Duodenal mucosa (tissue), 2 donors: ENCODE results near the gene C5orf63.
"Not testable (repeated sequence)": the region's sequence is repeated elsewhere in the genome, so short reads cannot be mapped to it uniquely, and the experiment has no call there.

ENCODE experiments used
- H3K27ac ChIP-seq: one replicate; pipeline ENCODE4 v1.7.0; 2013; ENCODE audit warnings: low read depth, low read length
- H3K27me3 ChIP-seq, 2 donors: one replicate each; pipeline ENCODE4 v1.7.0; 2013; ENCODE audit warnings: low read length in 2 of 2, control low read depth in 1 of 2; ENCODE audit not compliant: insufficient read depth in 2 of 2, control insufficient read depth in 1 of 2
- H3K36me3 ChIP-seq, 2 donors: one replicate each; pipeline ENCODE4 v1.7.0; 2013; ENCODE audit warnings: low read length in 2 of 2, control low read depth in 1 of 2; ENCODE audit not compliant: insufficient read depth in 2 of 2, control insufficient read depth in 1 of 2
- H3K4me1 ChIP-seq, 2 donors: one replicate each; pipeline ENCODE4 v1.7.0; 2013; ENCODE audit warnings: low read length in 2 of 2, control low read depth in 1 of 2; ENCODE audit not compliant: insufficient read depth in 2 of 2, control insufficient read depth in 1 of 2
- H3K4me3 ChIP-seq, 2 donors: one replicate each; pipeline ENCODE4 v1.7.0; 2013; ENCODE audit warnings: low read length in 2 of 2, low read depth in 1 of 2
- H3K9ac ChIP-seq, 2 donors: one replicate each; pipeline ENCODE4 v1.7.0; 2013; ENCODE audit warnings: low read length in 2 of 2, low read depth in 1 of 2
- H3K9me3 ChIP-seq, 2 donors: one replicate each; pipeline ENCODE4 v1.7.0; 2013; ENCODE audit warnings: low read length in 2 of 2, control low read depth in 1 of 2; ENCODE audit not compliant: control insufficient read depth in 1 of 2

The C5orf63 gene

DNA sequence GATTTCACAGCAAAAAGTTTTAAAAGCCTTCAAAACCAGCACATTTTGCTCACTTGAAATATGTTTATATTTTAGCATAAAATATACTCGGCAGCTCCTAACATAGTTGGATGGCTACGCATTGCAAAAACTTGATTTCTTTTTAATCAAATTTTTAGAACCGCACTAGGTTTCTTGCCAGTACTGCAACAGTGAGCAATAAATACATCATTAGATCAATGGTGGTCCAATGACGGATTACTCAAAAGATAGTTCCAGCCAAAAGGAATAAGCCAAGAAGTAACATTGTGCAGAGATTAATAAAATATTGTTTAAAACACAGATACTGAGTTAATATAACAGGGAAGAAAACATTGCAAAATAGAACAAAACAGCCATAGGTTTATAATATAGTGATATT, 48.5 kb downstream of the C5orf63 start:
- no peak overlapping the region for H3K27ac ChIP-seq
- H3K4me1 ChIP-seq: peaks cover 10 to 14% of the 10 kb centered on the region in 2 donors
- H3K27me3 ChIP-seq: no peaks in the 10 kb centered on the region
- no peaks in the 10 kb centered on the region for H3K9me3 ChIP-seq
- no peak overlapping the region for H3K4me3 ChIP-seq
- H3K36me3 ChIP-seq: no peaks in the 10 kb centered on the region
- no peak overlapping the region for H3K9ac ChIP-seq

DNA sequence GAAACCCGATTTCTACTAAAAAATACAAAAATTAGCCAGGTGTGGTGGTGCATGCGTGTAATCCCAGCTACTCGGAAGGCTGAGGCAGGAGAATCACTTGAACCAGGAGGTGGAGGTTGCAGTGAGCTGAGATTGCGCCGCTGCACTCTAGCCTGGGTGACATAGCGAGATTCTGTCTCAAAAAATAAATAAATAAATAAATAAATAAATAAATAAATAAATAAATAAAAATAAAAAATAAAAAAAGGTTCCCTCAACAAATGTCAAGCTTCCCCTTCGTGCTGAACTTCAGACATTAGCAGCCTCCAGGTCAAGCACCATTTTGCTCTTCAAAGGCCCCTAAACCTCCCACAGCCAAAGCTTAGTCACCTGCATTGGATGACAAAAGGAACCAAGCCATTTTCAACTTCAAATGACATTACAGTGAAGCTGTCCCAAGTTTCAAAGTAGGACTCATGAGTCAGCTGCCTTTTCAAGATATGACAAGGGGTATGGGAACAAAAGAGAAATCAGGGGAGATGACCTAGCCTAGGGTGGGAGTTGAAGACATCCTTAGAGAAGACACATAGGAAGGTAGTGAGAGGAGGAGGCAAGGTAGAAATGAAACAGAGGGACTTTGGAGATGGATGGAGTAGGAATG, 49.6 kb downstream of the C5orf63 start:
- not testable (repeated sequence) for H3K9me3 ChIP-seq, H3K4me3 ChIP-seq, H3K27me3 ChIP-seq, H3K9ac ChIP-seq, H3K36me3 ChIP-seq, H3K27ac ChIP-seq
- peaks cover 4 to 10% of the 10 kb centered on the region in 2 donors for H3K4me1 ChIP-seq

DNA sequence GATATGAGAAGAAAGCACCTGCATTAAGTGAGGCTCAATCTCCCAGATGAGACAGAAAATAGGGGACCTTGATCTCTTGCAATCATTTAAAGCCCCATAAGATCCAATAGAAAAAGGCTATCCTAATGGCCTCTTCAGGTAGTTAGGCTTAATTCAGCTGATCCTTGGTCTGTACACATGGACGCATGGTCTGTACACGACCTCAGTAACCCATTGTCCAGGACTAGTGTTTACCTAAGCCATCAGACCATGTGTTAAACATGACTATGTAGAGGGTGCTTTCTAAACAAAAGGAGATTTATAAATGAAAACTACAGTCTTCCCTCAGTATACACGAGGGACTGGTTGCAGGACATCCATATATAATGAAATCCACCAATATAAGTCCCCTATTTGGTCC, 50.5 kb downstream of the C5orf63 start:
- H3K4me1 ChIP-seq: peaks cover 0 to 3% of the 10 kb centered on the region in 2 donors
- H3K4me3 ChIP-seq: no peak overlapping the region
- H3K27ac ChIP-seq: no peak overlapping the region
- no peak overlapping the region for H3K9ac ChIP-seq
- no peaks in the 10 kb centered on the region for H3K27me3 ChIP-seq
- no peaks in the 10 kb centered on the region for H3K36me3 ChIP-seq
- H3K9me3 ChIP-seq: no peaks in the 10 kb centered on the region

DNA sequence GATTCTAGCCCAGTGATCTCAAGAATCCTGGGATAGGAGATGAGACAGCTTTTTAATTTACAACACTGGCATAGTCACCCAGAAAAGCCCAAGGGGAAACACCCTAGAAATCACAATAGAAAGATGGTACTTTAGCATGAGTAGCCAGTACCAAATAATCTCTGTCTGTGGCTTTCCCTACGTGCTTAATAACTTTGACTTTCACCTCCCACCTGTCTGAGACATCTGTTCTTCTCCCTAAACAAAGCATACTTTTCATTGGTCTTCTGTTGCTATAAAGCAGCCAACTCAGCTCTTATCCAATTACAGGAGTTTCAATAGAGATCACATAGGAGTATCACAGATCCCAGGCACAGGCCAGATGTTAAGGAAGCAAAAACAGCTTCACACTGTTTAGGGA, 53.4 kb downstream of the C5orf63 start:
- no peak overlapping the region for H3K9ac ChIP-seq
- H3K9me3 ChIP-seq: no peaks in the 10 kb centered on the region
- H3K27me3 ChIP-seq: no peaks in the 10 kb centered on the region
- H3K4me3 ChIP-seq: no peak overlapping the region
- no peaks in the 10 kb centered on the region for H3K36me3 ChIP-seq
- H3K4me1 ChIP-seq: no peaks in the 10 kb centered on the region
- no peak overlapping the region for H3K27ac ChIP-seq

DNA sequence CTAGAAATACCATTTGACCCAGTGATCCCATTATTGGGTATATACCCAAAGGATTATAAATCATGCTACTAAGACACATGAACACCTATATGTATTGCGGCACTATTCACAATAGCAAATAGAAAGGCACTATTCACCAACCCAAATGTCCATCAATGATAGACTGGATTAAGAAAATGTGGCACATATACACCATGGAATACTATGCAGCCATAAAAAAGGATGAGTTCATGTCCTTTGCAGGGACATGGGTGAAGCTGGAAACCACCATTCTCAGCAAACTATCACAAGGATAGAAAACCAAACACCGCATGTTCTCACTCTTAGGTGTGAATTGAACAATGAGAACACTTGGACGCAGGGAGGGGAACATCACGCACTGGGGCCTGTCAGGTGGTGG, 56.6 kb downstream of the C5orf63 start:
- not testable (repeated sequence) for H3K27ac ChIP-seq, H3K27me3 ChIP-seq, H3K9me3 ChIP-seq, H3K4me3 ChIP-seq, H3K4me1 ChIP-seq, H3K9ac ChIP-seq, H3K36me3 ChIP-seq

DNA sequence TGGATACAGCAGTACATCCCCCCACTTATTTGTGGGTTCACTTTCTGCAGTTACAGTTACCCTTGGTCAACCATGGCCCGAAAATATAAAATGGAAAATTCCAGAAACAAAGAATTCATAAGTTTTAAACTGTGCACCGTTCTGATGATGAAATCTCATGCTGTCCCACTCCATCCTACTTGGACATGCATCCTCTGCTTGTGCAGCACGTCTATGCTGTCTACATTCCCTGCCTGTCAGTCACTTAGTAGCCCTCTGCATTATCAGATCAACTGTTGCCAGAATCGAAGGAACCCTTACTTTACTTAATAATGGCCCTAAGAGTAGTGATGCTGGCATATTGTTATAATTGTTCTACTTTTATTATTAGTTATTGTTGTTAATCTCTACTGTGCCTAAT, 57.6 kb downstream of the C5orf63 start:
- Histone ChIP-seq H3K4me3 (no peak overlapping the region), H3K27ac (no peak overlapping the region), H3K4me1 (no peaks in the 10 kb centered on the region), H3K27me3 (no peaks in the 10 kb centered on the region), H3K36me3 (no peaks in the 10 kb centered on the region), H3K9ac (no peak overlapping the region), H3K9me3 (no peaks in the 10 kb centered on the region)

DNA sequence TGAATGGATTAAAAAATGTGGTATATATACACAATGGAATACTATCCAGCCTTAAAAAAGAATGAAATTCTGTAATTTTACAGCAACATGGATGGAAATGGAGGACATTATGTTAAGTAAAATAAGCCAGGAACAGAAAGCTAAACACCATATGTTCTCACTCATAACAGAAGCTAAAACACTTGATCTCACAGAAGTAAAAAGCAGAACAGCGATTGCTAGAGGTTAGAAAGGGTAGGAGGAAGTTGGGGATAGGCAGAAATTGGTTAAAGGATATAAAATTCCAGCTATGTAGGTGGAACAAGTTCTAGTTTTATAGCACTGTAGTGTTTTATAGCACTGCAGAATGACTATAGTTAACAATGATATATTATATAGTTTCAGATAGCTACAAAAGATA, 58.7 kb downstream of the C5orf63 start:
- H3K27ac ChIP-seq: no peak overlapping the region
- H3K9me3 ChIP-seq: no peaks in the 10 kb centered on the region
- H3K27me3 ChIP-seq: no peaks in the 10 kb centered on the region
- no peaks in the 10 kb centered on the region for H3K36me3 ChIP-seq
- H3K4me1 ChIP-seq: peaks cover 0 to 4% of the 10 kb centered on the region in 2 donors
- H3K4me3 ChIP-seq: no peak overlapping the region
- no peak overlapping the region for H3K9ac ChIP-seq

DNA sequence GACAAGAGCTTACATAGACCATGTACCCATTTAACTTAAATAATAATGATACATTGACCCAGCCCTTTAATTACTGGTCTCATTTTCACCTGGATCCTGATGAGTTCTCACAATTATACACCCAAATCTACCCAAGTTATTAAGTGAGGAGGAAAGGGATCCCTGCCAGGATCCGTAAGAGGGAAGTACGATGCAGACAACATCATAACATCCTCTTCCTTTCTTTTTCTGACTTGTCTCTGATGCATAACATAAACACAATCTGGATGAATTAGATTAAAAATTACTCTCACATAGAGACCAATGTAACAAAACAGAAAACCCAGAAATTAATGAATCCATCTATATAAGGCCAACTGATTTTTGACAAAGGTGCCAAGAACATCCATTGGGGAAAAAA, 59.9 kb downstream of the C5orf63 start:
- H3K9me3 ChIP-seq: no peaks in the 10 kb centered on the region
- no peak overlapping the region for H3K4me3 ChIP-seq
- H3K27ac ChIP-seq: no peak overlapping the region
- no peaks in the 10 kb centered on the region for H3K27me3 ChIP-seq
- no peak overlapping the region for H3K9ac ChIP-seq
- no peaks in the 10 kb centered on the region for H3K36me3 ChIP-seq
- H3K4me1 ChIP-seq: peaks cover 0 to 4% of the 10 kb centered on the region in 2 donors

DNA sequence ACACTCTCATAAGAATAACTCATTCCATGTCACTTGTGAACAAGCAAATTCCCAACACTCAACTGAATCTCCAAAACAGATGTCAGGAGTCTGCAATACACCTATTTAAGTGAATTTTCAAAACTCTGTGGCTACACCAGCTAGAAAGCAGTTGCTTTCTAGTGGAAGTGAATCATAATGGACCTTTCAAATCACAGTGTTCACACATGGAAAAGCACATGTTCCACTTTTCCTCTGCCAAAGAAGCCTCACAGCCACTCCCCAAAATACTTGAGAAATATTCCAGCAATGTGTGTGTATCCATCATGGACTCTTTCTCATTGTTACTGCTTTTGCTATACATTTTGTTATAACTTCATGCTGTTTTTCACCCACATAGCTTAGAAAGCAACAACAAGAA, 60.4 kb downstream of the C5orf63 start:
- Histone ChIP-seq H3K4me1 (peaks cover 0 to 4% of the 10 kb centered on the region in 2 donors), H3K9ac (no peak overlapping the region), H3K4me3 (no peak overlapping the region), H3K36me3 (no peaks in the 10 kb centered on the region), H3K27me3 (no peaks in the 10 kb centered on the region), H3K27ac (no peak overlapping the region), H3K9me3 (no peaks in the 10 kb centered on the region)

DNA sequence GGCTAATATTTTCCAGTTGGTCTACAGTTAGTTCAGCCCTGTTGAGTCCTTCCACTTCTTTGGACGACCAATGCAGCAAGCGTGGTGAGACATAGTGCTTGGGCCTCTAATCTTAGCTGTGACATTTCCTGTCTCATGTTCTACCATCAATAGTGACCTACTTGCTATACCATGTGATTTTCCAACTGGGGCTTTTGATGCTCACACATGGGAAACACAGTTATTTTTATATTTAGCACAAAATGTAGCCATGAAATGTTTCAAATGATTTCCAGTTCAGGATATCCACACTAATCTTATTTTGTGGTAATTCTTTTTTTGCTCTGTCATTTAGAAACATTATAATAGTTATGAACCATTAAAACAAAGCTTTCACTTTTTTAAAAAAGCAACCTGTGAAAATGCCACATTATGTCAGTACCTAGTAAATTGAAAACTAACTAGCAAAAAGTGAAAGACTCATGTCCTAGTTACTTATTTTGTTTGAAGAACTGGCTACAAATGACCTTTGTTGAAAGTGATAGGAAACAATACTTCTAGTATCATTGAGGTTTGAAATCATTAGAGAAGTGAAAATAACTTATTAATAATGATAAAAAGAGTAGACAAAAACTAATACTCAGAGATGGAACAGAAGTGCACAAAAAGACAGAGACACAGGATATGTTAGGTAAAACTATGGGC, 61.2 kb downstream of the C5orf63 start:
- Histone ChIP-seq H3K4me1 (peaks cover 0 to 4% of the 10 kb centered on the region in 2 donors), H3K27me3 (no peaks in the 10 kb centered on the region), H3K36me3 (no peaks in the 10 kb centered on the region), H3K27ac (no peak overlapping the region), H3K9me3 (no peaks in the 10 kb centered on the region), H3K4me3 (no peak overlapping the region), H3K9ac (no peak overlapping the region)
